Measurements from ENCODE around the gene CA11.

The CA11 gene

GRCh38 chr19:48613024-48613851 lies 32.7 kb downstream of the CA11 start:
- DNase-seq: no peak

GRCh38 chr19:48611872-48612271 lies 34.1 kb downstream of the CA11 start:
- no peak for DNase-seq

GRCh38 chr19:48609571-48610108 lies 36.3 kb downstream of the CA11 start:
- DNase-seq: no peak

- DNase-seq: peak in 3 of 5 experiments; percentile 18 to 80 (median 33)
Observed at GRCh38 chr19:48608798-48609263, 37.2 kb downstream of the CA11 start.

GRCh38 chr19:48607359-48607755 lies 38.6 kb downstream of the CA11 start:
- no peak for DNase-seq

- DNase-seq: no peak
Observed at GRCh38 chr19:48606463-48607358, 39.3 kb downstream of the CA11 start, which contains the start of gene SPACA4. TSS of gene SPACA4 (plus strand) at chr19:48606742. CDS start at chr19:48606979, 237 bp downstream.

- DNase-seq: no peak
Observed at GRCh38 chr19:48603850-48604249, 42.1 kb downstream of the CA11 start.

- DNase-seq: no peak
Observed at GRCh38 chr19:48603449-48603848, 42.5 kb downstream of the CA11 start.

GRCh38 chr19:48603001-48603400 lies 43.0 kb downstream of the CA11 start:
- DNase-seq: no peak

- DNase-seq: no peak
Observed at GRCh38 chr19:48600679-48601417, 45.1 kb downstream of the CA11 start.

- DNase-seq: no peak
Observed at GRCh38 chr19:48598996-48599700, 46.8 kb downstream of the CA11 start.

- peak in 3 of 5 experiments; percentile 37 to 92 (median 37) for DNase-seq
Observed at GRCh38 chr19:48596679-48597465, 49.1 kb downstream of the CA11 start.

GRCh38 chr19:48596237-48596636 lies 49.8 kb downstream of the CA11 start:
- no peak for DNase-seq

- no peak for DNase-seq
Observed at GRCh38 chr19:48595833-48596232, 50.2 kb downstream of the CA11 start.

GRCh38 chr19:48595171-48595570 lies 50.8 kb downstream of the CA11 start:
- DNase-seq: no peak

- DNase-seq: no peak
Observed at GRCh38 chr19:48591021-48591420, 55.0 kb downstream of the CA11 start.

GRCh38 chr19:48588670-48589401 lies 57.2 kb downstream of the CA11 start:
- peak; percentile 62 to 82 (median 81) for DNase-seq
